ENCODE results near the gene PTPRZ1. TPM values are rescaled to one million over a fixed set of nuclear protein-coding genes. Genes with fewer than 3 reads are reported as not detected.

The PTPRZ1 gene
- total and polyA plus RNA-seq, 2 of the 4 experiments (the other 2 are of a cell fraction) = not detected

- Histone ChIP-seq H2BK120ac (ENCODE audit: low read depth, low read length) (no peak overlapping the region), H4K91ac (ENCODE audit: insufficient read depth, low read depth, low read length) (no peak overlapping the region), H3K4me1 (ENCODE audit: control insufficient read depth, insufficient read depth, low read length) (no peaks in the 10 kb centered on the region), H2AFZ (replicated peaks; ENCODE audit: low read length, poor library complexity) (no peak overlapping the region), H3K9me1 (ENCODE audit: insufficient read depth, low read length) (no peaks in the 10 kb centered on the region), H3K23ac (ENCODE audit: low read depth, low read length) (no peak overlapping the region), H4K8ac (ENCODE audit: low read depth in 2 of 2, low read length in 2 of 2) (no peak overlapping the region), H3K9ac (ENCODE audit: low read depth, low read length) (no peak overlapping the region), H3K4ac (ENCODE audit: low read depth, low read length) (no peak overlapping the region), H2AK9ac (replicated peaks; ENCODE audit: low read depth, low read length, poor library complexity) (no peak overlapping the region), H2BK20ac (ENCODE audit: low read depth, low read length) (no peak overlapping the region), H3K27ac (ENCODE audit: insufficient read depth, low read length) (no peak overlapping the region), H3K27me3 (ENCODE audit: control insufficient read depth, insufficient read depth, low read length) (no peaks in the 10 kb centered on the region), H3K18ac (ENCODE audit: low read depth, low read length) (no peak overlapping the region), H2AK5ac (ENCODE audit: low read depth, low read length) (no peak overlapping the region), H3K14ac (replicated peaks; ENCODE audit: low read depth, low read length) (no peak overlapping the region), H3K36me3 (ENCODE audit: control insufficient read depth, insufficient read depth, low read length) (peaks cover 2% of the 10 kb centered on the region; the same call in 1 of the 2 replicates), H2BK5ac (ENCODE audit: low read depth, low read length, poor library complexity, severe bottlenecking) (no peak overlapping the region), H2BK15ac (ENCODE audit: low read depth, low read length) (no peak overlapping the region), H3K9me3 (ENCODE audit: control insufficient read depth, insufficient read depth, low read length) (no peaks in the 10 kb centered on the region), H4K5ac (ENCODE audit: low read depth, low read length) (no peak overlapping the region), H3K56ac (ENCODE audit: extremely low read depth, insufficient read depth, low read length) (no peak overlapping the region), H4K20me1 (ENCODE audit: insufficient read depth, low read length) (no peaks in the 10 kb centered on the region), H3K4me3 (ENCODE audit: insufficient read depth, low read depth, low read length) (no peak overlapping the region), H3K4me2 (ENCODE audit: low read depth, low read length) (no peak overlapping the region), H3K79me1 (ENCODE audit: low read depth in 1 of 2, low read length in 2 of 2) (no peaks in the 10 kb centered on the region)
- POLR2A ChIA-PET (ENCODE audit: unreplicated experiment) = no interaction called here
- no TSS peak for BruUV-seq (replicated peaks)
- dilution Hi-C loops (cut with HindIII; ENCODE audit: low sequenced_read_pairs, unreplicated experiment) = no loop called here
- no peak for ATAC-seq (ENCODE audit: low read depth)
- intact Hi-C loops (cut with micrococcal nuclease) = no loop called here
- DNase-seq = no peak
- TF ChIP-seq ELK1 (IDR thresholded peaks at IDR 0.05; ENCODE audit: borderline replicate concordance, low read depth, low read length) = no peak
- TF ChIP-seq FOS (IDR thresholded peaks at IDR 0.05; ENCODE audit: low read depth, low read length) = no peak
- no peak for TF ChIP-seq MXI1 (IDR thresholded peaks at IDR 0.05; ENCODE audit: borderline replicate concordance, low read depth, low read length)
- no peak for TF ChIP-seq RCOR1 (IDR thresholded peaks at IDR 0.05; ENCODE audit: insufficient replicate concordance, low read length)
- TF ChIP-seq USF2 (IDR thresholded peaks at IDR 0.05; ENCODE audit: low read depth, low read length) = no peak
- no peak for TF ChIP-seq RFX5 (IDR thresholded peaks at IDR 0.05; ENCODE audit: low read depth, low read length)
- TF ChIP-seq MAFK (IDR thresholded peaks at IDR 0.05; ENCODE audit: low read depth, low read length) = no peak
- no peak for TF ChIP-seq BHLHE40 (IDR thresholded peaks at IDR 0.05; ENCODE audit: low read depth, low read length)
- no peak for TF ChIP-seq CEBPB (IDR thresholded peaks at IDR 0.05; ENCODE audit: low read depth, low read length)
- no peak for TF ChIP-seq RAD21 (IDR thresholded peaks at IDR 0.05; ENCODE audit: low read length)
- no peak for TF ChIP-seq CTCF (conservative IDR thresholded peaks at IDR 0.05; ENCODE audit: low read depth, low read length)
- in situ Hi-C loops (cut with MboI; ENCODE audit: low sequenced_read_pairs) = no loop called here
- CTCF ChIA-PET = interaction anchor here (1.1 kb wide), 1 partner anchor 10 kb away, joined by 6 read pairs; no protein-coding TSS in a partner anchor
These were observed 230.1 kb downstream of the PTPRZ1 start for GRCh38 chr7:122103064-122103463.
